GM12878 (cell line): ENCODE data around the gene COMMD1. TPM values are rescaled to one million over a fixed set of nuclear protein-coding genes. Genes with fewer than 3 reads are reported as not detected.

Experiments
- ATAC-seq: fragments of 200-7000 bp; cut with Tn5 transposase; 3 replicates; pipeline ENCODE4 v1.9.1; 2020; ENCODE audit warnings: mild to moderate bottlenecking, moderate library complexity
- BruUV-seq: library from RNA; stranded (reverse); fragments of 400-500 nt; replicated peaks from 2 replicates; lab custom pipeline; 2021; lab: Mats Ljungman, UMichigan
- CTCF ChIA-PET: fragments of 300-600 bp; sonication (Branson Sonifier 250); formaldehyde crosslinking; extraction: SDS; loops from one replicate; lab custom pipeline; 2021; ENCODE audit warnings: inconsistent platforms; lab: Yijun Ruan, JAX
- POLR2A ChIA-PET: fragments of 350-600 bp; formaldehyde crosslinking; extraction: SDS; loops from one replicate; lab custom pipeline; 2021; ENCODE audit warnings: inconsistent platforms; lab: Charles Lee
- RAD21 ChIA-PET: fragments of 300-600 bp; sonication (Branson Sonifier 250); formaldehyde crosslinking; loops from one replicate; lab custom pipeline; 2023; ENCODE audit warnings: antibody characterized with exemption; ENCODE audit not compliant: unreplicated experiment; lab: Charles Lee
- SMC1A ChIA-PET: fragments of 300-600 bp; sonication (Branson Sonifier 250); formaldehyde crosslinking; loops from one replicate; lab custom pipeline; 2023; ENCODE audit not compliant: unreplicated experiment, uncharacterized antibody; lab: Charles Lee
- DNase-seq: peaks from one replicate; pipeline ENCODE4 v3.0.0-alpha.2; 2011; ENCODE audit warnings: low read depth, low spot score
- FAIRE-seq: peaks from 3 replicates; lab custom pipeline; 2011; peaks lifted over from hg19 to GRCh38; lab: Jason Lieb, UNC
- H2AFZ ChIP-seq: 2 replicates; pipeline ENCODE4 v1.6.0; 2011; ENCODE audit warnings: low read depth, low read length, control low read depth; ENCODE audit not compliant: control insufficient read depth
- H3K27ac ChIP-seq: 2 replicates; pipeline ENCODE4 v1.5.1; 2011; ENCODE audit warnings: control low read depth; ENCODE audit not compliant: control insufficient read depth, insufficient read depth
- H3K27me3 ChIP-seq, 2 experiments: replicated peaks in 1 of 2; 2 replicates each; pipeline versions ENCODE4 v1.6.0 to v1.6.1; 2011; ENCODE audit warnings: low read length in 1 of 2; ENCODE audit not compliant: control insufficient read depth in 2 of 2, insufficient read depth in 2 of 2
- H3K36me3 ChIP-seq, 2 experiments: 2 replicates each; pipeline ENCODE4 v1.5.1; 2011; ENCODE audit warnings: low read length in 1 of 2; ENCODE audit not compliant: control insufficient read depth in 2 of 2, insufficient read depth in 2 of 2
- H3K4me1 ChIP-seq: 2 replicates; pipeline ENCODE4 v1.6.1; 2011; ENCODE audit warnings: mild to moderate bottlenecking, low read length, moderate library complexity, mixed read lengths; ENCODE audit not compliant: control insufficient read depth, insufficient read depth
- H3K4me2 ChIP-seq: 2 replicates; pipeline ENCODE4 v1.6.0; 2011; ENCODE audit warnings: control low read depth; ENCODE audit not compliant: control insufficient read depth, insufficient read depth
- H3K4me3 ChIP-seq: fragments of 200-600 bp; sonication (generic); 2 replicates; pipeline ENCODE4 v1.5.1; 2016
- H3K79me2 ChIP-seq: 2 replicates; pipeline ENCODE4 v1.6.0; 2011; ENCODE audit warnings: low read length; ENCODE audit not compliant: control insufficient read depth, insufficient read depth
- H3K9ac ChIP-seq: 2 replicates; pipeline ENCODE4 v1.8.0; 2011; ENCODE audit warnings: low read length, control low read depth, mixed read lengths; ENCODE audit not compliant: control insufficient read depth, insufficient read depth
- H3K9me3 ChIP-seq: replicated peaks from 3 replicates; pipeline ENCODE4 v1.5.1; 2011; ENCODE audit warnings: mild to moderate bottlenecking, low read length; ENCODE audit not compliant: control insufficient read depth, insufficient read depth
- H4K20me1 ChIP-seq: 2 replicates; pipeline ENCODE4 v1.6.0; 2011; ENCODE audit not compliant: control insufficient read depth, insufficient read depth
- ASH2L ChIP-seq: fragments of 300-600, 200-600 bp; sonication (generic); IDR thresholded peaks from 2 replicates; pipeline ENCODE4 v1.6.1; 2017; ENCODE audit warnings: low read depth, mild to moderate bottlenecking, borderline replicate concordance
- DPF2 ChIP-seq: fragments of 450-650 bp; IDR thresholded peaks from 2 replicates; pipeline ENCODE4 v1.6.1; 2017; ENCODE audit warnings: mild to moderate bottlenecking
- FOXK2 ChIP-seq: fragments of 450-650 bp; IDR thresholded peaks from 2 replicates; pipeline ENCODE4 v1.6.1; 2017; ENCODE audit warnings: mild to moderate bottlenecking, moderate library complexity
- HCFC1 ChIP-seq: fragments of 150-350 bp; IDR thresholded peaks from 2 replicates; pipeline ENCODE4 v1.6.1; 2014; ENCODE audit warnings: low read length
- NFYB ChIP-seq: IDR thresholded peaks from 2 replicates; pipeline ENCODE4 v1.6.1; 2011; ENCODE audit warnings: low read depth, mild to moderate bottlenecking, low read length, improper control_type of control experiment, moderate library complexity; ENCODE audit not compliant: insufficient read depth
- RELA ChIP-seq: fragments of 450-650 bp; IDR thresholded peaks from 2 replicates; pipeline ENCODE4 v1.8.0; 2014; ENCODE audit warnings: borderline replicate concordance; ENCODE audit not compliant: partially characterized antibody
- SIN3A ChIP-seq: IDR thresholded peaks from 2 replicates; pipeline ENCODE4 v1.6.1; 2012; ENCODE audit warnings: low read depth, low read length, improper control_type of control experiment
- SMARCA5 ChIP-seq: fragments of 450-650 bp; IDR thresholded peaks from 2 replicates; pipeline ENCODE4 v1.6.1; 2017; ENCODE audit warnings: mild to moderate bottlenecking
- SREBF2 ChIP-seq: IDR thresholded peaks from 2 replicates; pipeline ENCODE4 v1.6.1; 2012; ENCODE audit warnings: mild to moderate bottlenecking, low read length
- STAT1 ChIP-seq: fragments of 450-650 bp; conservative IDR thresholded peaks from 2 replicates; pipeline ENCODE4 v1.6.1; 2014; ENCODE audit warnings: antibody characterized with exemption, mild to moderate bottlenecking
- TAF1 ChIP-seq: IDR thresholded peaks from 2 replicates; pipeline ENCODE4 v1.6.1; 2011; ENCODE audit warnings: mild to moderate bottlenecking, low read depth, low read length, borderline replicate concordance
- ZNF217 ChIP-seq: fragments of 450-650 bp; IDR thresholded peaks from 2 replicates; pipeline ENCODE4 v1.6.1; 2017; ENCODE audit warnings: antibody characterized with exemption, mild to moderate bottlenecking
- WGBS: methylation state at CpG from one replicate; pipeline ENCODE4 v1.1.6; 2016; ENCODE audit warnings: low lambda C conversion rate; ENCODE audit not compliant: insufficient replicate concordance, insufficient coverage; ENCODE audit errors: missing lambda C conversion rate; 5-methylcytosine and 5-hydroxymethylcytosine counted together
- in situ Hi-C: fragments of 300-500 bp; cut with MboI; formaldehyde crosslinking; loops from 9 replicates; pipeline ENCODE4 v1.14.3; 2018; ENCODE audit warnings: mixed read lengths
- intact Hi-C: fragments of 100-400 bp; cut with micrococcal nuclease; formaldehyde crosslinking; loops from one replicate; pipeline ENCODE4 v1.14.2; 2022; ENCODE audit not compliant: unreplicated experiment
- polyA plus RNA-seq, 11 experiments: library from polyadenylated mRNA; depleted of rRNA in 4 of 11; unstranded in 6 of 11; stranded (reverse) in 5 of 11; fragments of >200 nt; fragmentation: Nextera tagmentation in 4 of 11; fragmentation: Illumina TruSeq in 1 of 11; extraction: Ambion mirVana in 4 of 11; extraction: Trizol in 1 of 11; gene quantifications; 1 replicate in 1 of 11; 2 replicates in 10 of 11; pipeline versions ENCODE4 v1.2.1 to v1.2.3, GENCODE V29; 2011 to 2016; ENCODE audit warnings: inconsistent platforms in 2 of 11, missing spikeins in 2 of 11, low read depth in 1 of 11
- total RNA-seq, 4 experiments: library from RNA; depleted of rRNA in 3 of 4; stranded (reverse); fragments of >200 nt in 3 of 4; fragmentation: Illumina TruSeq in 1 of 4; extraction: Trizol in 1 of 4; gene quantifications; 2 replicates each; pipeline versions ENCODE4 v1.2.1 to v1.2.3, GENCODE V29; 2013 to 2021

The COMMD1 gene
- total and polyA plus RNA-seq, 10 of the 15 experiments (the other 5 are each of a cell fraction or from before 2014, with no cell fraction given), result 39.7 to 210 (median 53.7) TPM

DNA sequence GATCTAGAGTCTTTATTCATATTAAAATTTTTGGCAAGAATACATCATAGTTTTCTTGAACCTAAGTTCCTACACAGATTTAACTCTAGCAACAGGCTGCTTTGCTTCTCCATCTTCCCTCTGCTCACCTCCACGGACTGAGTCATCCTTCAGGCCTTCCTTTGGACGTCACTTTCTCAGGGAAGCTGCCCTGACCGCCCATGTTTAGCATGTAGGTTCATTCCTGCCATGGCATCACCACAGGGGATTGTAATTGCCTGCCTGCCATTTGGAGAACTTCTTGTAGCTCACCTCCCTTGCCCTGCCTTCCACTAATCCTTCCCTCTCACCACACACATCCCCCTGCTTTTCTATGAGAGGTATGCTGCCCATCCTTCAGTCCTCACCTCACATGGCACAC lies 246.5 kb downstream of the COMMD1 start:
- H3K36me3 ChIP-seq, result no peaks in the 10 kb centered on the region; a peak in 1 of 4 replicates
- no TSS peak for BruUV-seq
- no peak overlapping the region for H3K4me3 ChIP-seq
- H3K9me3 ChIP-seq, result peaks cover 2% of the 10 kb centered on the region; the same call in 1 of the 3 replicates
- no peak overlapping the region for H3K9ac ChIP-seq
- TF ChIP-seq FOXK2 (no peak), NFYB (no peak), ZNF217 (no peak), ASH2L (no peak), TAF1 (no peak), SREBF2 (no peak), RELA (no peak), SMARCA5 (no peak), DPF2 (no peak), HCFC1 (no peak), SIN3A (no peak), STAT1 (no peak)
- H3K27ac ChIP-seq, result no peak overlapping the region
- no peak for ATAC-seq
- CTCF ChIA-PET, result interaction anchor here (0.7 to 1.3 kb wide), 3 partner anchors 48 to 1255 kb away, joined by 3 to 4 read pairs (median 3); no protein-coding TSS in a partner anchor
- intact Hi-C loops, result no loop called here
- peaks cover 25% of the 10 kb centered on the region for H3K79me2 ChIP-seq
- WGBS, result 96% methylated on average over 3 of the region's 3 CpGs
- POLR2A ChIA-PET, result no interaction called here
- in situ Hi-C loops, result no loop called here
- no peak overlapping the region for H2AFZ ChIP-seq
- H3K27me3 ChIP-seq, result no peaks in the 10 kb centered on the region
- no peaks in the 10 kb centered on the region for H4K20me1 ChIP-seq
- H3K4me2 ChIP-seq, result no peak overlapping the region
- RAD21 ChIA-PET, result no interaction called here
- no peak for DNase-seq
- SMC1A ChIA-PET, result interaction anchor here (0.8 to 2.5 kb wide), 3 partner anchors 11 to 156 kb away, joined by 3 to 8 read pairs (median 4); no protein-coding TSS in a partner anchor
- peaks cover 24% of the 10 kb centered on the region for H3K4me1 ChIP-seq
- no peak for FAIRE-seq
